NB4 (cell line): ENCODE data around the gene GPSM3.
"Not testable (repeated sequence)": the region's sequence is repeated elsewhere in the genome, so short reads cannot be mapped to it uniquely, and the experiment has no call there.

Source experiments
- DNase-seq: peaks from one replicate; pipeline ENCODE4 v3.0.0; 2010; ENCODE audit warnings: low read depth
- H3K4me3 ChIP-seq: one replicate; pipeline ENCODE4 v1.5.1; 2011; ENCODE audit warnings: mild to moderate bottlenecking, low read depth, low read length, moderate library complexity
- CTCF ChIP-seq: IDR thresholded peaks from one replicate; pipeline ENCODE4 v1.5.1; 2012; ENCODE audit warnings: low read depth, low read length
- MAX ChIP-seq: IDR thresholded peaks from 2 replicates; pipeline ENCODE4 v1.6.1; 2011; ENCODE audit warnings: low read depth, low read length
- MYC ChIP-seq: IDR thresholded peaks from 2 replicates; pipeline ENCODE4 v1.6.1; 2011; ENCODE audit warnings: low read depth, low read length
- POLR2A ChIP-seq: IDR thresholded peaks from 2 replicates; pipeline ENCODE4 v1.6.1; 2011; ENCODE audit warnings: mild to moderate bottlenecking; ENCODE audit not compliant: insufficient read length; ENCODE audit errors: extremely low read depth

GPSM3 gene

GRCh38 chr6:32215617-32216016, 23.2 kb upstream of the GPSM3 start:
- DNase-seq: no peak
- no peak for TF ChIP-seq POLR2A
- TF ChIP-seq MYC: no peak
- TF ChIP-seq MAX: no peak
- TF ChIP-seq CTCF: no peak
- no peak overlapping the region for H3K4me3 ChIP-seq

GRCh38 chr6:32214126-32214525, 21.7 kb upstream of the GPSM3 start:
- H3K4me3 ChIP-seq: no peak overlapping the region
- no peak for TF ChIP-seq MAX
- TF ChIP-seq CTCF: no peak
- TF ChIP-seq MYC: no peak
- TF ChIP-seq POLR2A: no peak
- no peak for DNase-seq

GRCh38 chr6:32213649-32214048, 21.2 kb upstream of the GPSM3 start:
- no peak for TF ChIP-seq MAX
- no peak for TF ChIP-seq CTCF
- no peak for TF ChIP-seq MYC
- no peak for TF ChIP-seq POLR2A
- DNase-seq: no peak
- no peak overlapping the region for H3K4me3 ChIP-seq

- DNase-seq: no peak
- H3K4me3 ChIP-seq: no peak overlapping the region
- TF ChIP-seq MAX (no peak), MYC (no peak), CTCF (no peak), POLR2A (no peak)
These were observed 19.8 kb upstream of the GPSM3 start for GRCh38 chr6:32212076-32212760.

- H3K4me3 ChIP-seq, DNase-seq: not testable (repeated sequence)
These were observed 19.0 kb upstream of the GPSM3 start for GRCh38 chr6:32211432-32211831.

GRCh38 chr6:32210191-32210601, 17.8 kb upstream of the GPSM3 start:
- H3K4me3 ChIP-seq: no peak overlapping the region
- TF ChIP-seq POLR2A (no peak), MAX (no peak)
- DNase-seq: no peak

- TF ChIP-seq POLR2A: no peak
- no peak for TF ChIP-seq MAX
- no peak for TF ChIP-seq MYC
- TF ChIP-seq CTCF: no peak
- no peak overlapping the region for H3K4me3 ChIP-seq
- DNase-seq: no peak
These were observed 16.6 kb upstream of the GPSM3 start for GRCh38 chr6:32208996-32209395.
